Liver (tissue), 9 donors: ENCODE measurements around the gene MFSD11. TPM values are rescaled to one million over a fixed set of nuclear protein-coding genes. Genes with fewer than 3 reads are reported as not detected.

Source experiments
- DNase-seq: peaks from one replicate; pipeline ENCODE4 v3.0.0-alpha.2; 2017; ENCODE audit warnings: low spot score
- H3K27ac ChIP-seq, 2 donors: one replicate each; pipeline ENCODE4 v1.7.0; 2013; ENCODE audit warnings: inconsistent platforms in 2 of 2, low read length in 2 of 2, control low read depth in 1 of 2, low read depth in 1 of 2, mild to moderate bottlenecking in 1 of 2
- H3K27me3 ChIP-seq, 4 donors: one replicate each; pipeline versions ENCODE4 v1.6.1 to v1.7.0; 2013; ENCODE audit warnings: low read length in 3 of 4, inconsistent platforms in 1 of 4, mild to moderate bottlenecking in 1 of 4, moderate library complexity in 1 of 4; ENCODE audit not compliant: control insufficient read depth in 4 of 4, insufficient read depth in 4 of 4
- H3K36me3 ChIP-seq, 4 donors: one replicate each; pipeline versions ENCODE4 v1.6.1 to v1.7.0; 2013; ENCODE audit warnings: low read length in 3 of 4, mild to moderate bottlenecking in 3 of 4, low read depth in 1 of 4, moderate library complexity in 1 of 4; ENCODE audit not compliant: control insufficient read depth in 4 of 4, insufficient read depth in 3 of 4
- H3K4me1 ChIP-seq, 4 donors: one replicate each; pipeline versions ENCODE4 v1.6.1 to v1.7.0; 2013; ENCODE audit warnings: low read length in 3 of 4, mild to moderate bottlenecking in 3 of 4, moderate library complexity in 1 of 4; ENCODE audit not compliant: control insufficient read depth in 4 of 4, insufficient read depth in 4 of 4
- H3K4me3 ChIP-seq, 3 donors: one replicate each; pipeline versions ENCODE4 v1.6.1 to v1.7.0; 2013; ENCODE audit warnings: low read length in 3 of 3, control low read depth in 1 of 3, low read depth in 1 of 3, mild to moderate bottlenecking in 1 of 3
- H3K9ac ChIP-seq, 2 donors: one replicate each; pipeline ENCODE4 v1.7.0; 2013; ENCODE audit warnings: low read length in 2 of 2, mild to moderate bottlenecking in 2 of 2, moderate library complexity in 2 of 2, control low read depth in 1 of 2, low read depth in 1 of 2
- H3K9me3 ChIP-seq, 4 donors: one replicate each; pipeline versions ENCODE4 v1.6.1 to v1.7.0; 2013; ENCODE audit warnings: low read length in 3 of 4; ENCODE audit not compliant: control insufficient read depth in 4 of 4
- ATF3 ChIP-seq: IDR thresholded peaks from 2 replicates; pipeline ENCODE4 v1.6.1; 2016; ENCODE audit warnings: antibody characterized with exemption
- CTCF ChIP-seq: fragments of 150-350 bp; IDR thresholded peaks from 2 replicates; pipeline ENCODE4 v1.5.1; 2017; ENCODE audit warnings: improper control_type of control experiment, low read depth, low read length; ENCODE audit not compliant: missing input control
- EGR1 ChIP-seq, 2 donors: IDR thresholded peaks; 2 replicates each; pipeline ENCODE4 v1.6.1; 2016 to 2018; ENCODE audit warnings: antibody characterized with exemption in 2 of 2, low read depth in 2 of 2
- FOXA1 ChIP-seq: IDR thresholded peaks from 2 replicates; pipeline ENCODE4 v1.6.1; 2016; ENCODE audit warnings: antibody characterized with exemption
- FOXA2 ChIP-seq: IDR thresholded peaks from 2 replicates; pipeline ENCODE4 v1.6.1; 2016; ENCODE audit warnings: antibody characterized with exemption
- GABPA ChIP-seq, 2 donors: IDR thresholded peaks in 1 of 2; conservative IDR thresholded peaks in 1 of 2; 2 replicates each; pipeline ENCODE4 v1.6.1; 2016; ENCODE audit warnings: antibody characterized with exemption in 2 of 2, mild to moderate bottlenecking in 1 of 2, moderate library complexity in 1 of 2
- HNF4A ChIP-seq, 2 donors: conservative IDR thresholded peaks; 2 replicates each; pipeline ENCODE4 v1.6.1; 2016; ENCODE audit warnings: antibody characterized with exemption in 2 of 2, mild to moderate bottlenecking in 2 of 2
- HNF4G ChIP-seq: IDR thresholded peaks from 2 replicates; pipeline ENCODE4 v1.6.1; 2016; ENCODE audit warnings: antibody characterized with exemption
- NR2F2 ChIP-seq: IDR thresholded peaks from 2 replicates; pipeline ENCODE4 v1.6.1; 2016; ENCODE audit warnings: antibody characterized with exemption
- RXRA ChIP-seq, 2 donors: IDR thresholded peaks; 2 replicates each; pipeline ENCODE4 v1.6.1; 2017 to 2018; ENCODE audit warnings: antibody characterized with exemption in 2 of 2, mild to moderate bottlenecking in 1 of 2
- TAF1 ChIP-seq: conservative IDR thresholded peaks from 2 replicates; pipeline ENCODE4 v1.6.1; 2016; ENCODE audit warnings: antibody characterized with exemption, mild to moderate bottlenecking
- YY1 ChIP-seq: IDR thresholded peaks from 2 replicates; pipeline ENCODE4 v1.6.1; 2016; ENCODE audit warnings: antibody characterized with exemption, mild to moderate bottlenecking
- ZBTB33 ChIP-seq: IDR thresholded peaks from 2 replicates; pipeline ENCODE4 v1.6.1; 2016; ENCODE audit warnings: antibody characterized with exemption
- WGBS: extraction: QIAGEN DNeasy Blood & Tissue Kit; methylation state at CpG from one replicate; pipeline ENCODE4 v1.1.7; 2013; 5-methylcytosine and 5-hydroxymethylcytosine counted together
- polyA plus RNA-seq, 2 donors: library from polyadenylated mRNA; stranded (reverse) in 1 of 2; unstranded in 1 of 2; fragments of 200-250 nt in 1 of 2; fragments of >200 nt in 1 of 2; fragmentation: Nextera tagmentation in 1 of 2; extraction: Ambion mirVana in 1 of 2; gene quantifications; one replicate each; pipeline versions ENCODE4 v1.2.1 to v1.2.3, GENCODE V29; 2013 to 2015
- total RNA-seq, 2 donors: library from RNA; depleted of rRNA; stranded (reverse); fragments of >200 nt; gene quantifications; one replicate each; pipeline ENCODE4 v1.2.3, GENCODE V29; 2014
- donor health status: healthy.
- donor health status: healthy.
- donor health status: healthy.
- donor health status: healthy.
- donor health status: healthy.

MFSD11 gene
- total and polyA plus RNA-seq, 4 donors = 8.6 to 26.9 (median 17.5) TPM

- no peak for TF ChIP-seq CTCF
- TF ChIP-seq ZBTB33 = no peak
- TF ChIP-seq EGR1 (IDR thresholded peaks at IDR 0.05; ENCODE audit: low read depth in 2 of 2) = no peak
- no peak for TF ChIP-seq YY1
These were observed 14.1 kb downstream of the MFSD11 start (continued) for GRCh38 chr17:76752006-76752405.

- no peak overlapping the region for H3K27ac ChIP-seq
These were observed 15.4 kb downstream of the MFSD11 start for GRCh38 chr17:76753061-76753961.

More at GRCh38 chr17:76753061-76753961, 15.4 kb downstream of the MFSD11 start:
- Histone ChIP-seq H3K4me1 (no peaks in the 10 kb centered on the region), H3K9ac (no peak overlapping the region), H3K9me3 (no peaks in the 10 kb centered on the region), H3K4me3 (no peak overlapping the region), H3K27me3 (no peaks in the 10 kb centered on the region), H3K36me3 (peaks cover 7 to 11% (median 11%) of the 10 kb centered on the region in 4 donors)
- TF ChIP-seq YY1 = no peak
- TF ChIP-seq CTCF = no peak
- TF ChIP-seq NR2F2 = no peak
- no peak for TF ChIP-seq ZBTB33
- TF ChIP-seq FOXA1 = no peak
- no peak for TF ChIP-seq RXRA (IDR thresholded peaks at IDR 0.05)
- TF ChIP-seq HNF4G = no peak
- TF ChIP-seq GABPA (IDR thresholded peaks at IDR 0.05 in 1 of 2, conservative IDR thresholded peaks at IDR 0.05 in 1 of 2) = no peak
- TF ChIP-seq ATF3 = no peak
- no peak for TF ChIP-seq EGR1 (IDR thresholded peaks at IDR 0.05; ENCODE audit: low read depth in 2 of 2)
- TF ChIP-seq HNF4A (conservative IDR thresholded peaks at IDR 0.05) = no peak
- TF ChIP-seq FOXA2 = no peak
- no peak for TF ChIP-seq TAF1
- no peak for DNase-seq
- 84% methylated on average over 12 of the region's 12 CpGs for whole genome bisulfite sequencing
